H1 (cell line): Measurements from ENCODE around the gene SNU13. TPM values are rescaled to one million over a fixed set of nuclear protein-coding genes. Genes with fewer than 3 reads are reported as not detected.

ENCODE experiments used
- CTCF ChIA-PET: fragments of 300-600 bp; sonication (Branson Sonifier 250); formaldehyde crosslinking; loops from one replicate; lab custom pipeline; 2021; ENCODE audit not compliant: partially characterized antibody; lab: Charles Lee
- POLR2A ChIA-PET: fragments of 300-600 bp; sonication (Branson Sonifier 250); formaldehyde crosslinking; loops from one replicate; lab custom pipeline; 2021; ENCODE audit warnings: inconsistent platforms; ENCODE audit not compliant: partially characterized antibody; lab: Charles Lee
- DNase-seq, 2 experiments: peaks; one replicate each; pipeline versions ENCODE4 v3.0.0 to v3.0.0-alpha.2; 2010 to 2022; ENCODE audit warnings: low spot score in 2 of 2, low read depth in 1 of 2, mixed read lengths in 1 of 2
- FAIRE-seq: peaks from 2 replicates; lab custom pipeline; 2011; peaks lifted over from hg19 to GRCh38; lab: Jason Lieb, UNC
- H2AFZ ChIP-seq: 2 replicates; pipeline ENCODE4 v1.8.1; 2012; ENCODE audit warnings: low read length, inconsistent platforms
- H2AK5ac ChIP-seq: 2 replicates; pipeline ENCODE4 v1.6.1; 2013; ENCODE audit warnings: low read depth, low read length
- H2BK120ac ChIP-seq: replicated peaks from 2 replicates; pipeline ENCODE3; 2013; ENCODE audit warnings: low read depth, low read length, inconsistent platforms
- H2BK12ac ChIP-seq: 2 replicates; pipeline ENCODE4 v1.6.1; 2013; ENCODE audit warnings: low read depth, low read length
- H2BK15ac ChIP-seq: 2 replicates; pipeline ENCODE4 v1.6.1; 2013; ENCODE audit warnings: low read length
- H2BK20ac ChIP-seq: 2 replicates; pipeline ENCODE4 v1.6.1; 2013; ENCODE audit warnings: low read length
- H2BK5ac ChIP-seq: 2 replicates; pipeline ENCODE4 v1.6.1; 2013; ENCODE audit warnings: low read depth, low read length
- H3K14ac ChIP-seq: 2 replicates; pipeline ENCODE4 v1.6.1; 2013; ENCODE audit warnings: inconsistent platforms; ENCODE audit not compliant: insufficient read length
- H3K18ac ChIP-seq: 2 replicates; pipeline ENCODE4 v1.6.1; 2013; ENCODE audit warnings: low read length; ENCODE audit errors: extremely low read depth
- H3K23ac ChIP-seq: 2 replicates; pipeline ENCODE4 v1.6.1; 2013; ENCODE audit warnings: inconsistent platforms; ENCODE audit not compliant: insufficient read length
- H3K23me2 ChIP-seq: 2 replicates; pipeline ENCODE4 v1.6.1; 2013; ENCODE audit warnings: low read depth, low read length
- H3K27ac ChIP-seq: 2 replicates; pipeline ENCODE4 v1.6.1; 2011; ENCODE audit warnings: low read depth, low read length, inconsistent platforms
- H3K27me3 ChIP-seq, 4 experiments: replicated peaks in 1 of 4; 1 replicate in 1 of 4; 2 replicates in 3 of 4; pipeline versions ENCODE4 v1.6.1 to v1.8.1; 2011 to 2013; ENCODE audit warnings: low read length in 3 of 4, mild to moderate bottlenecking in 3 of 4, inconsistent platforms in 2 of 4, mixed read lengths in 2 of 4, moderate library complexity in 1 of 4; ENCODE audit not compliant: control insufficient read depth in 3 of 4, insufficient read depth in 3 of 4; ENCODE audit errors: extremely low read depth in 1 of 4
- H3K36me3 ChIP-seq, 4 experiments: 2 replicates each; pipeline versions ENCODE4 v1.6.1 to v1.8.1; 2011 to 2013; ENCODE audit warnings: mild to moderate bottlenecking in 4 of 4, low read length in 3 of 4, moderate library complexity in 2 of 4, control low read depth in 1 of 4, inconsistent platforms in 1 of 4; ENCODE audit not compliant: insufficient read depth in 4 of 4, control insufficient read depth in 2 of 4
- H3K4ac ChIP-seq: replicated peaks from 2 replicates; pipeline ENCODE3; 2013; ENCODE audit warnings: low read length, low read depth, mixed read lengths, inconsistent platforms; ENCODE audit not compliant: insufficient read length
- H3K4me1 ChIP-seq, 4 experiments: replicated peaks in 1 of 4; 1 replicate in 1 of 4; 2 replicates in 3 of 4; pipeline versions ENCODE4 v1.6.1 to v1.8.1; 2011 to 2013; ENCODE audit warnings: low read length in 3 of 4, inconsistent platforms in 2 of 4, mixed read lengths in 1 of 4; ENCODE audit not compliant: insufficient read depth in 4 of 4, control insufficient read depth in 3 of 4
- H3K4me2 ChIP-seq, 2 experiments: 2 replicates each; pipeline versions ENCODE4 v1.6.1 to v1.8.1; 2011 to 2013; ENCODE audit warnings: low read depth in 2 of 2, low read length in 2 of 2, control low read depth in 1 of 2, inconsistent platforms in 1 of 2, mild to moderate bottlenecking in 1 of 2; ENCODE audit not compliant: insufficient read depth in 1 of 2
- H3K4me3 ChIP-seq, 4 experiments: fragments of 200-600, 300-600 bp in 1 of 4; sonication (generic), shearing (Covaris generic), sonication (Bioruptor Twin) in 1 of 4; 2 replicates each; pipeline versions ENCODE4 v1.5.1 to v1.8.1; 2011 to 2016; ENCODE audit warnings: low read length in 4 of 4, low read depth in 3 of 4, control low read depth in 2 of 4, inconsistent platforms in 2 of 4, mild to moderate bottlenecking in 2 of 4, mixed read lengths in 1 of 4, moderate library complexity in 1 of 4; ENCODE audit not compliant: insufficient read depth in 2 of 4; ENCODE audit errors: extremely low read depth in 1 of 4
- H3K56ac ChIP-seq: replicated peaks from 2 replicates; pipeline ENCODE3; 2013; ENCODE audit warnings: low read depth, mild to moderate bottlenecking, mixed read lengths, low read length, inconsistent platforms; ENCODE audit not compliant: insufficient read length
- H3K79me1 ChIP-seq: 2 replicates; pipeline ENCODE4 v1.6.1; 2013; ENCODE audit warnings: low read depth, low read length, control low read depth
- H3K79me2 ChIP-seq, 2 experiments: 2 replicates each; pipeline versions ENCODE4 v1.6.1 to v1.8.1; 2012 to 2013; ENCODE audit warnings: low read length in 2 of 2, mild to moderate bottlenecking in 2 of 2, inconsistent platforms in 1 of 2; ENCODE audit not compliant: insufficient read depth in 2 of 2, control insufficient read depth in 1 of 2
- H3K9ac ChIP-seq, 4 experiments: replicated peaks in 1 of 4; 1 replicate in 1 of 4; 2 replicates in 3 of 4; pipeline versions ENCODE4 v1.6.1 to v1.8.1; 2011 to 2013; ENCODE audit warnings: low read depth in 3 of 4, low read length in 3 of 4, control low read depth in 2 of 4, mild to moderate bottlenecking in 2 of 4, moderate library complexity in 2 of 4, inconsistent platforms in 1 of 4; ENCODE audit errors: extremely low read depth in 1 of 4
- H3K9me3 ChIP-seq, 2 experiments: 2 replicates each; pipeline versions ENCODE4 v1.6.1 to v1.8.1; 2012 to 2013; ENCODE audit warnings: mild to moderate bottlenecking in 2 of 2, moderate library complexity in 2 of 2, control low read depth in 1 of 2, inconsistent platforms in 1 of 2, low read depth in 1 of 2, low read length in 1 of 2, mixed read lengths in 1 of 2; ENCODE audit not compliant: insufficient read depth in 2 of 2
- H4K20me1 ChIP-seq, 2 experiments: replicated peaks in 1 of 2; 2 replicates each; pipeline versions ENCODE3 to v1.8.1; 2011 to 2013; ENCODE audit warnings: inconsistent platforms in 2 of 2, low read length in 2 of 2, mild to moderate bottlenecking in 1 of 2; ENCODE audit not compliant: insufficient read depth in 2 of 2, control insufficient read depth in 1 of 2
- H4K5ac ChIP-seq: 2 replicates; pipeline ENCODE4 v1.6.1; 2013; ENCODE audit warnings: low read length, low read depth, mixed read lengths, inconsistent platforms; ENCODE audit not compliant: insufficient read length
- H4K8ac ChIP-seq: 2 replicates; pipeline ENCODE4 v1.8.0; 2013; ENCODE audit warnings: mild to moderate bottlenecking, moderate library complexity, low read length, inconsistent platforms; ENCODE audit not compliant: insufficient read depth; ENCODE audit errors: extremely low read depth
- H4K91ac ChIP-seq: replicated peaks from 2 replicates; pipeline ENCODE3; 2013; ENCODE audit warnings: low read length, mixed read lengths, inconsistent platforms; ENCODE audit not compliant: insufficient read length
- BCL11A ChIP-seq, 2 experiments: IDR thresholded peaks; one replicate each; pipeline ENCODE4 v1.6.1; 2011; ENCODE audit warnings: low read depth in 2 of 2, low read length in 2 of 2, mild to moderate bottlenecking in 2 of 2
- CTBP2 ChIP-seq: IDR thresholded peaks from 2 replicates; pipeline ENCODE4 v1.7.0; 2011; ENCODE audit warnings: borderline replicate concordance, mild to moderate bottlenecking, moderate library complexity, mixed read lengths, low read length; ENCODE audit not compliant: insufficient read depth, insufficient read length
- NANOG ChIP-seq: IDR thresholded peaks from 2 replicates; pipeline ENCODE4 v1.6.1; 2011; ENCODE audit warnings: low read length, low read depth, mild to moderate bottlenecking, inconsistent platforms; ENCODE audit not compliant: insufficient read depth, poor library complexity, severe bottlenecking
- RBBP5 ChIP-seq: IDR thresholded peaks from 2 replicates; pipeline ENCODE4 v1.7.1; 2012; ENCODE audit warnings: low read depth, mild to moderate bottlenecking, inconsistent platforms, low read length, moderate library complexity, borderline replicate concordance
- RFX5 ChIP-seq: IDR thresholded peaks from 2 replicates; pipeline ENCODE4 v1.6.1; 2011; ENCODE audit warnings: low read depth, low read length, improper control_type of control experiment, borderline replicate concordance
- RXRA ChIP-seq: IDR thresholded peaks from 2 replicates; pipeline ENCODE4 v1.6.1; 2011; ENCODE audit warnings: low read depth, mild to moderate bottlenecking, low read length, moderate library complexity; ENCODE audit not compliant: insufficient read depth
- SP1 ChIP-seq: IDR thresholded peaks from 2 replicates; pipeline ENCODE4 v1.6.1; 2011; ENCODE audit warnings: low read depth, low read length
- SP4 ChIP-seq: IDR thresholded peaks from 2 replicates; pipeline ENCODE4 v1.6.1; 2012; ENCODE audit warnings: low read length, inconsistent platforms
- TEAD4 ChIP-seq: IDR thresholded peaks from 2 replicates; pipeline ENCODE4 v1.6.1; 2012; ENCODE audit warnings: low read depth, low read length, inconsistent platforms, mixed read lengths
- WGBS, 2 experiments: shearing (Covaris generic) in 1 of 2; methylation state at CpG; one replicate each; pipeline versions ENCODE4 v1.1.6 to v1.1.7; 2013 to 2015; ENCODE audit warnings: low lambda C conversion rate in 2 of 2, mixed read lengths in 2 of 2, inconsistent platforms in 1 of 2, low coverage in 1 of 2, missing lambda C conversion rate in 1 of 2; ENCODE audit not compliant: insufficient replicate concordance in 2 of 2, insufficient coverage in 1 of 2, insufficient read length in 1 of 2; ENCODE audit errors: extremely low coverage in 1 of 2, missing lambda C conversion rate in 1 of 2; 5-methylcytosine and 5-hydroxymethylcytosine counted together
- polyA plus RNA-seq, 7 experiments: library from polyadenylated mRNA; depleted of rRNA in 3 of 7; stranded (reverse) in 5 of 7; unstranded in 2 of 7; fragments of >200 nt in 5 of 7; fragments of 200-250 nt in 2 of 7; gene quantifications; 1 replicate in 5 of 7; 2 replicates in 1 of 7; 4 replicates in 1 of 7; pipeline versions ENCODE4 v1.2.1 to v1.2.3, GENCODE V29; 2011 to 2013; ENCODE audit warnings: missing spikeins in 2 of 7, mixed read lengths in 2 of 7
- total RNA-seq: library from RNA; stranded (reverse); fragmentation: NEBNext Ultra II Directional; extraction: Animal tissue kit (Norgen Biotek cat#: 25700); gene quantifications from 2 replicates; pipeline ENCODE4 v1.2.1, GENCODE V29; 2021
- TF ChIP-seq, protein P1 (sequence below): IDR thresholded peaks from 2 replicates; pipeline ENCODE4 v1.6.1; 2012; ENCODE audit warnings: low read length, inconsistent platforms

SNU13 gene
- total and polyA plus RNA-seq, 2 of the 8 experiments (the other 6 are each of a cell fraction or from before 2014, with no cell fraction given), result 241 to 281 TPM

- H3K4me1 ChIP-seq, result peaks cover 0 to 3% (median 2%) of the 10 kb centered on the region in 4 experiments; a peak in 5 of 7 replicates
- H4K20me1 ChIP-seq, result peaks cover 0 to 11% of the 10 kb centered on the region in 2 experiments
- H2BK5ac ChIP-seq, result no peak overlapping the region
- no peak overlapping the region for H2BK20ac ChIP-seq
- ChIA-PET CTCF (interaction anchor here (0.6 to 2.2 kb wide), 4 partner anchors 9 to 239 kb away, joined by 3 to 8 read pairs (median 4); no protein-coding TSS in a partner anchor), POLR2A (no interaction called here)
- H3K27me3 ChIP-seq, result no peaks in the 10 kb centered on the region
- peaks cover 6% of the 10 kb centered on the region; the same call in 1 of the 2 replicates for H3K79me1 ChIP-seq
- H3K23ac ChIP-seq, result no peak overlapping the region
- no peak overlapping the region for H2AK5ac ChIP-seq
- DNase-seq (no peak), FAIRE-seq (no peak)
- no peak overlapping the region for H3K4ac ChIP-seq
- H3K27ac ChIP-seq, result no peak overlapping the region
- peaks cover 15 to 85% of the 10 kb centered on the region in 2 experiments for H3K79me2 ChIP-seq
- H3K23me2 ChIP-seq, result peaks cover 9% of the 10 kb centered on the region
- no peak overlapping the region for H4K91ac ChIP-seq
- H3K36me3 ChIP-seq, result peaks cover under 1 to 20% (median 11%) of the 10 kb centered on the region in 4 experiments; a peak in 7 of 8 replicates
- H3K18ac ChIP-seq, result no peak overlapping the region
- H2AFZ ChIP-seq, result no peak overlapping the region
- H3K9ac ChIP-seq, result no peak overlapping the region
- no peak for TF ChIP-seq RFX5
- TF ChIP-seq, protein P1, sequence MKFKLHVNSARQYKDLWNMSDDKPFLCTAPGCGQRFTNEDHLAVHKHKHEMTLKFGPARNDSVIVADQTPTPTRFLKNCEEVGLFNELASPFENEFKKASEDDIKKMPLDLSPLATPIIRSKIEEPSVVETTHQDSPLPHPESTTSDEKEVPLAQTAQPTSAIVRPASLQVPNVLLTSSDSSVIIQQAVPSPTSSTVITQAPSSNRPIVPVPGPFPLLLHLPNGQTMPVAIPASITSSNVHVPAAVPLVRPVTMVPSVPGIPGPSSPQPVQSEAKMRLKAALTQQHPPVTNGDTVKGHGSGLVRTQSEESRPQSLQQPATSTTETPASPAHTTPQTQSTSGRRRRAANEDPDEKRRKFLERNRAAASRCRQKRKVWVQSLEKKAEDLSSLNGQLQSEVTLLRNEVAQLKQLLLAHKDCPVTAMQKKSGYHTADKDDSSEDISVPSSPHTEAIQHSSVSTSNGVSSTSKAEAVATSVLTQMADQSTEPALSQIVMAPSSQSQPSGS, result no peak
- TF ChIP-seq RXRA, result no peak
- no peak for TF ChIP-seq SP1
- TF ChIP-seq TEAD4, result no peak
- no peak for TF ChIP-seq SP4
- TF ChIP-seq NANOG, result no peak
- no peak for TF ChIP-seq RBBP5
- TF ChIP-seq CTBP2, result no peak
- no peak for TF ChIP-seq BCL11A (IDR thresholded peaks at IDR 0.05; ENCODE audit: low read depth in 2 of 2, low read length in 2 of 2)
- no peaks in the 10 kb centered on the region for H3K9me3 ChIP-seq
- H4K8ac ChIP-seq, result no peak overlapping the region
- 86% methylated on average over 3 of the region's 3 CpGs; no CpG with 5 or more reads in 1 of the 2 experiments for WGBS, 2 experiments
- H2BK15ac ChIP-seq, result no peak overlapping the region
- no peak overlapping the region for H3K4me3 ChIP-seq
- no peak overlapping the region for H2BK12ac ChIP-seq
- no peak overlapping the region for H3K14ac ChIP-seq
- no peak overlapping the region for H4K5ac ChIP-seq
- H2BK120ac ChIP-seq, result no peak overlapping the region
- H3K56ac ChIP-seq, result no peak overlapping the region
- no peak overlapping the region; a peak in 1 of 4 replicates for H3K4me2 ChIP-seq
Measured at GRCh38 chr22:41683616-41684015, 5.1 kb downstream of the SNU13 start.
